GM18508 (cell line): ENCODE data around the gene UBE2E2.
"Not testable (repeated sequence)": the region's sequence is repeated elsewhere in the genome, so short reads cannot be mapped to it uniquely, and the experiment has no call there.

ENCODE experiments used
- ATAC-seq: cut with Tn5 transposase; IDR thresholded peaks from one replicate; pipeline ENCODE4 v1.9.1; 2021; ENCODE audit warnings: moderate number of reproducible peaks; ENCODE audit not compliant: insufficient read depth, unreplicated experiment

UBE2E2 gene

GRCh38 chr3:23319366-23320312, 116.5 kb downstream of the UBE2E2 start:
- ATAC-seq = no peak

GRCh38 chr3:23320586-23321570, 117.8 kb downstream of the UBE2E2 start:
- ATAC-seq = no peak

GRCh38 chr3:23324745-23325144, 121.6 kb downstream of the UBE2E2 start:
- ATAC-seq = peak; percentile 52

GRCh38 chr3:23325466-23326065, 122.4 kb downstream of the UBE2E2 start:
- no peak for ATAC-seq

GRCh38 chr3:23329471-23330105, 126.5 kb downstream of the UBE2E2 start:
- ATAC-seq = no peak

- ATAC-seq = no peak
Measured at GRCh38 chr3:23330568-23330967, 127.4 kb downstream of the UBE2E2 start.

- no peak for ATAC-seq
Measured at GRCh38 chr3:23331141-23331935, 128.2 kb downstream of the UBE2E2 start.

GRCh38 chr3:23333633-23334032, 130.5 kb downstream of the UBE2E2 start:
- no peak for ATAC-seq

GRCh38 chr3:23336853-23337252, 133.7 kb downstream of the UBE2E2 start:
- not testable (repeated sequence) for ATAC-seq

GRCh38 chr3:23341147-23341838, 138.2 kb downstream of the UBE2E2 start:
- ATAC-seq = peak; percentile 62

- no peak for ATAC-seq
Measured at GRCh38 chr3:23342343-23342742, 139.2 kb downstream of the UBE2E2 start.

- ATAC-seq = no peak
Measured at GRCh38 chr3:23343509-23343908, 140.4 kb downstream of the UBE2E2 start.

- ATAC-seq = no peak
Measured at GRCh38 chr3:23344886-23345285, 141.8 kb downstream of the UBE2E2 start.

- not testable (repeated sequence) for ATAC-seq
Measured at GRCh38 chr3:23349444-23349843, 146.3 kb downstream of the UBE2E2 start.

- no peak for ATAC-seq
Measured at GRCh38 chr3:23356169-23356568, 153.0 kb downstream of the UBE2E2 start.

- ATAC-seq = no peak
Measured at GRCh38 chr3:23356923-23357322, 153.8 kb downstream of the UBE2E2 start.

GRCh38 chr3:23359116-23359515, 156.0 kb downstream of the UBE2E2 start:
- ATAC-seq = no peak

- no peak for ATAC-seq
Measured at GRCh38 chr3:23365066-23365465, 161.9 kb downstream of the UBE2E2 start.

GRCh38 chr3:23368731-23369130, 165.6 kb downstream of the UBE2E2 start:
- no peak for ATAC-seq
